Small intestine (tissue), 7 donors: Measurements from ENCODE around the gene SGMS1. TPM values are rescaled to one million over a fixed set of nuclear protein-coding genes. Genes with fewer than 3 reads are reported as not detected.

Source experiments
- DNase-seq, 2 donors: peaks; one replicate each; pipeline versions ENCODE4 v3.0.0 to v3.0.0-alpha.2; 2013
- FAIRE-seq: peaks from 2 replicates; lab custom pipeline; 2012; peaks lifted over from hg19 to GRCh38; lab: Jason Lieb, UNC
- H3K27ac ChIP-seq, 3 donors: one replicate each; pipeline ENCODE4 v1.5.1; 2013; ENCODE audit warnings: low read length in 2 of 3, mild to moderate bottlenecking in 2 of 3, control low read depth in 1 of 3, inconsistent platforms in 1 of 3, low read depth in 1 of 3, moderate library complexity in 1 of 3
- H3K27me3 ChIP-seq, 3 donors: one replicate each; pipeline ENCODE4 v1.6.1; 2013; ENCODE audit warnings: low read length in 3 of 3, inconsistent platforms in 1 of 3; ENCODE audit not compliant: control insufficient read depth in 3 of 3, insufficient read depth in 3 of 3
- H3K36me3 ChIP-seq, 3 donors: one replicate each; pipeline ENCODE4 v1.6.1; 2013; ENCODE audit warnings: low read length in 3 of 3, inconsistent platforms in 1 of 3, low read depth in 1 of 3, mild to moderate bottlenecking in 1 of 3, moderate library complexity in 1 of 3; ENCODE audit not compliant: control insufficient read depth in 3 of 3, insufficient read depth in 2 of 3
- H3K4me1 ChIP-seq, 3 donors: one replicate each; pipeline ENCODE4 v1.6.1; 2013; ENCODE audit warnings: low read length in 2 of 3, inconsistent platforms in 1 of 3, low read depth in 1 of 3, mild to moderate bottlenecking in 1 of 3, moderate library complexity in 1 of 3; ENCODE audit not compliant: control insufficient read depth in 3 of 3, insufficient read depth in 2 of 3
- H3K4me3 ChIP-seq, 3 donors: one replicate each; pipeline ENCODE4 v1.5.1; 2013; ENCODE audit warnings: low read length in 3 of 3, control low read depth in 1 of 3, inconsistent platforms in 1 of 3, low read depth in 1 of 3, mild to moderate bottlenecking in 1 of 3, moderate library complexity in 1 of 3
- H3K9me3 ChIP-seq, 2 donors: one replicate each; pipeline ENCODE4 v1.6.1; 2013; ENCODE audit warnings: low read depth in 1 of 2, low read length in 1 of 2; ENCODE audit not compliant: control insufficient read depth in 2 of 2, insufficient read depth in 1 of 2
- WGBS, 3 donors: extraction: QIAGEN DNeasy Blood & Tissue Kit; methylation state at CpG; one replicate each; pipeline ENCODE4 v1.1.7; 2013; 5-methylcytosine and 5-hydroxymethylcytosine counted together
- polyA plus RNA-seq, 4 donors: library from polyadenylated mRNA; stranded (reverse) in 3 of 4; unstranded in 1 of 4; fragments of 200-250 nt in 3 of 4; fragments of 120-200 nt in 1 of 4; gene quantifications; one replicate each; pipeline versions ENCODE4 v1.2.1 to v1.2.3, GENCODE V29; 2013
- donor health status: healthy with polysubstance abuse.
- donor health status: control.
- donor health status: control.
- donor health status: Bipolar disorder and iron deficiency.
- donor health status: healthy.

Gene SGMS1
- polyA plus RNA-seq, 4 donors: 7.6 to 28.2 (median 11.4) TPM

- no peaks in the 10 kb centered on the region for H3K27me3 ChIP-seq
- H3K36me3 ChIP-seq: peaks cover 0 to 10% (median 0%) of the 10 kb centered on the region in 3 donors
- H3K4me3 ChIP-seq: no peak overlapping the region
- H3K27ac ChIP-seq: no peak overlapping the region
- no peaks in the 10 kb centered on the region for H3K9me3 ChIP-seq
- no peak for DNase-seq
- 94 to 96% (median 95%) methylated on average over 7 of the region's 7 CpGs for WGBS, 3 donors
- FAIRE-seq: no peak
- no peaks in the 10 kb centered on the region for H3K4me1 ChIP-seq
Observed at GRCh38 chr10:50592961-50593418, 30.8 kb downstream of the SGMS1 start.

- Histone ChIP-seq H3K4me3 (no peak overlapping the region), H3K9me3 (no peaks in the 10 kb centered on the region), H3K27me3 (no peaks in the 10 kb centered on the region), H3K36me3 (peaks cover 0 to 10% (median 3%) of the 10 kb centered on the region in 3 donors), H3K4me1 (no peaks in the 10 kb centered on the region), H3K27ac (no peak overlapping the region)
- DNase-seq (no peak), FAIRE-seq (no peak)
- WGBS, 3 donors: 96 to 97% (median 96%) methylated on average over 4 of the region's 4 CpGs
Observed at GRCh38 chr10:50590935-50591334, 32.8 kb downstream of the SGMS1 start.

GRCh38 chr10:50586740-50587088 lies 37.0 kb downstream of the SGMS1 start:
- Histone ChIP-seq H3K36me3 (peaks cover 0 to 12% (median 3%) of the 10 kb centered on the region in 3 donors), H3K4me3 (no peak overlapping the region), H3K9me3 (no peaks in the 10 kb centered on the region), H3K27ac (no peak overlapping the region), H3K27me3 (no peaks in the 10 kb centered on the region), H3K4me1 (peaks cover 0 to 2% (median 0%) of the 10 kb centered on the region in 3 donors)
- FAIRE-seq: no peak
- 81 to 95% (median 91%) methylated on average over 1 of the region's 1 CpG for WGBS, 3 donors
- DNase-seq: no peak

GRCh38 chr10:50585921-50586739 lies 37.6 kb downstream of the SGMS1 start:
- Histone ChIP-seq H3K9me3 (no peaks in the 10 kb centered on the region), H3K4me3 (no peak overlapping the region), H3K27ac (no peak overlapping the region), H3K27me3 (no peaks in the 10 kb centered on the region), H3K4me1 (peaks cover 0 to 4% (median 0%) of the 10 kb centered on the region in 3 donors), H3K36me3 (peaks cover 0 to 12% (median 3%) of the 10 kb centered on the region in 3 donors)
- no peak for FAIRE-seq
- WGBS, 3 donors: 84 to 93% (median 88%) methylated on average over 6 of the region's 6 CpGs
- DNase-seq: no peak

- 97 to 100% (median 97%) methylated on average over 2 of the region's 2 CpGs for WGBS, 3 donors
- Histone ChIP-seq H3K36me3 (peaks cover 0 to 3% (median 2%) of the 10 kb centered on the region in 3 donors), H3K4me3 (no peak overlapping the region), H3K9me3 (no peaks in the 10 kb centered on the region), H3K4me1 (peaks cover 4 to 5% (median 5%) of the 10 kb centered on the region in 3 donors), H3K27ac (no peak overlapping the region), H3K27me3 (no peaks in the 10 kb centered on the region)
- FAIRE-seq (no peak), DNase-seq (no peak)
Observed at GRCh38 chr10:50582766-50583762, 40.7 kb downstream of the SGMS1 start.

GRCh38 chr10:50582046-50582445 lies 41.7 kb downstream of the SGMS1 start:
- peaks cover 5 to 12% (median 11%) of the 10 kb centered on the region in 3 donors for H3K4me1 ChIP-seq
- no peak overlapping the region for H3K27ac ChIP-seq
- no peaks in the 10 kb centered on the region for H3K27me3 ChIP-seq
- H3K4me3 ChIP-seq: no peak overlapping the region
- H3K36me3 ChIP-seq: peaks cover 0 to 3% (median 2%) of the 10 kb centered on the region in 3 donors
- FAIRE-seq (no peak), DNase-seq (no peak)
- 86 to 95% (median 88%) methylated on average over 5 of the region's 5 CpGs for WGBS, 3 donors
- H3K9me3 ChIP-seq: no peaks in the 10 kb centered on the region

- no peaks in the 10 kb centered on the region for H3K9me3 ChIP-seq
- no peak overlapping the region for H3K27ac ChIP-seq
- FAIRE-seq (no peak), DNase-seq (no peak)
- 59 to 78% (median 64%) methylated on average over 7 of the region's 7 CpGs for WGBS, 3 donors
- no peak overlapping the region for H3K4me3 ChIP-seq
- peaks cover 5 to 14% (median 13%) of the 10 kb centered on the region in 3 donors for H3K4me1 ChIP-seq
- H3K27me3 ChIP-seq: no peaks in the 10 kb centered on the region
- peaks cover 0 to 2% (median 0%) of the 10 kb centered on the region in 3 donors for H3K36me3 ChIP-seq
Observed at GRCh38 chr10:50580262-50580891, 43.4 kb downstream of the SGMS1 start.
